Fibroblast of skin of left quadriceps (primary cell): ENCODE results near the gene OOSP4B.
"Not testable (repeated sequence)": the region's sequence is repeated elsewhere in the genome, so short reads cannot be mapped to it uniquely, and the experiment has no call there.

ENCODE experiments used
- DNase-seq, 2 experiments: peaks; one replicate each; pipeline ENCODE4 v3.0.0-alpha.2; 2013; ENCODE audit warnings: low read depth in 2 of 2

The OOSP4B gene

DNA sequence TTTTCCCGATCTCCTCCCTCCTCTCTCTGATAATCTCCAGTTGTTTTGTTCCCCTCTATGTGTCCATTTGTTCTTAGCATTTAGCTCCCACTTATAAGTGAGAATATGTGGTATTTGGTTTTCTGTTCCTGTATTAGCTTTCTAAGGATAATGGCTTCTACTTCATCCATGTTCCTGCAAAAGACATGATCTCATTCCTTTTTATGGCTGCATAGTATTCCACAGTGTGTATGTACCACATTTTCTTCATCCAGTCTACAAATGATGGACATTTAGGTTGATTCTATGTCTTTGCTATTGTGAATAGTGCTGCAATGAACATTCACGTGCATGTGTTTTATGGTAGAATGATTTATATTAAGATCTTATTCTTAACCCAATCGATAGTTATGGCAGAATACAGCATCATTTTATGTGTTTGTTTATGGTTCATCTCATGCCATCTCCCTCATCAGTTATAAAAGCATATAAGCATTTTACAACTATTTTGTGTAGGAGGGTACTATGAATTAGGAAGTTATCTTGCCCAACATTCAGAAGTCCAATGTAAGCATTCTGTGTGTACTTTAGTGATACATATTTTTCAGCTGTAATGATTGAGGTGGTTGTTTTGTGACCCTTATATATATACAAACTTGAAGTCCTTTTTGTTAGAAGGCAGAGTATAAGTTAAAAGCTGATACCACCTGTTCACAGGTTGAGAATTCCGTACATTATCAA lies 42.7 kb downstream of the OOSP4B start:
- no peak for DNase-seq

DNA sequence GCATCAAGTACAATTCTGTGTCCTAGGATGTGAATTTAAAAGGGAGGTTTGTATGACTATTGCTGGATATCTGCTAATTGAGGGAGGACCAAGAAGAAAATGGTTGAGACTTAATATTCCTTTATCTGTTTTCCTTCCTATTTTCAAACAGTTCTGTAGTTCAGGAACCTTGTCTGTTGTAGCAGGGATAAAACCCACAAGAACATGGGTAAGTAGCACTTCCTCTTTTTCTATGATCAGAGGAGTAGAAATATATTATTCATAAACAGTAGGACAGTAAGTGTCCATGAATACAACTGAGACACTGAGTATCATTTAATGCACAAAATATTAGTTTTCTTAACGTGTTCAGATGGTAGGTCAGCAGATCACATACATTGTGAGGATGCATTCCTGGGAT lies 47.1 kb downstream of the OOSP4B start:
- DNase-seq = no peak

DNA sequence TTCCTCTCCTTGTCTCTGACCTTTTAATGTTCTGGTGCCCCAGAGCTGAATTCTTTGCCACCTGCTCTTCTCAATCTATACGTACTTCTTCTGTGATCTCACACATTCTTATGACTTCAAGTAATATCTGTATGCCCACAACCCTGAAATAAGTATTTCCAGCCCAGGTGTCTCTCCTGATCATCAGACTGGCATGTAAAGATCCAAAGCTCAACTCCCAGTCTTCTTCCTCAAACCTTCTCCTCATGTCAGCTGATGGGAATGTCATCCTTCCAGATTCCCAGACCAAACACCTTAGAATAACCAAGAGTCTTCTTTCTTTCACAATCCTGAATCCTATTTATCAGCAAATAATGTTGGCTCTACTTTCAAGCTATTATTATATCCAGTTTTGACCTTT lies 48.8 kb downstream of the OOSP4B start:
- no peak for DNase-seq

DNA sequence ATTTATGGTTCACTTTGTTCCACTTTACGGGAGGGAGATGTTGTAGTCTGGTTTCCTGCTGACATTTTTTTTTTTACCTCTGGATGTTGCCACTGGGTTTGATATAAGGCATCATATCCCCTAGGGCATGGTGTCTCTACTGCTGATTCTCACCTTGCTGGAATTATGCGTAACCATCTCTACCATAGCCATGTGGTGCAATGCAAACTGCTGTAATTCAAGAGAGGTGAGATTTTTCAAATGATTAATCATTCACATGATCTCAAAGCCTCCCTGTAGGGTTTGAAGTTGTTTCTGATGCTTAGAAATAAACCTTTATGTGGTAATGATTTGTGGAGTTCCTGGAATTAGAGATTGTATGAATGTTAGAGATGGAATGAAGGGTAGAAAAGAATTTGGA lies 52.5 kb downstream of the OOSP4B start:
- no peak for DNase-seq

DNA sequence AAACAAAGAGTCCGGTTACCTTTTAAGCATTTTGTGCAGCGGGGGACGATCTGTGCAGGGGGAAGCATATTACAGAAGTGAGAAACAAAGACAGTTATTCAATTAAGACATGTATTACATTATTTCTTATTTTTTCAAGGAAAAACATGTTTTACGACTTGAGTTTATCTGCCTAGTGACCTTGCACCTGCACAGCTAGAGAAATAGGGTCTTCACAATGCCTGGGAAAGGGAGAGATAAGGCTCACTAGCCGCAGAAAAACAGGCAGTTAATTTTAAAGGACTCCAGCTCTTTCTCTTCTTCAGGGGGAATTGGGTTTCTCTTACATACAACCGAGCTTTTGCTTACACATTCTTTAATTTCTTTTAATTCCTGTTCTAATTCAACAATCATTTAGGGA lies 54.7 kb downstream of the OOSP4B start:
- not testable (repeated sequence) for DNase-seq

DNA sequence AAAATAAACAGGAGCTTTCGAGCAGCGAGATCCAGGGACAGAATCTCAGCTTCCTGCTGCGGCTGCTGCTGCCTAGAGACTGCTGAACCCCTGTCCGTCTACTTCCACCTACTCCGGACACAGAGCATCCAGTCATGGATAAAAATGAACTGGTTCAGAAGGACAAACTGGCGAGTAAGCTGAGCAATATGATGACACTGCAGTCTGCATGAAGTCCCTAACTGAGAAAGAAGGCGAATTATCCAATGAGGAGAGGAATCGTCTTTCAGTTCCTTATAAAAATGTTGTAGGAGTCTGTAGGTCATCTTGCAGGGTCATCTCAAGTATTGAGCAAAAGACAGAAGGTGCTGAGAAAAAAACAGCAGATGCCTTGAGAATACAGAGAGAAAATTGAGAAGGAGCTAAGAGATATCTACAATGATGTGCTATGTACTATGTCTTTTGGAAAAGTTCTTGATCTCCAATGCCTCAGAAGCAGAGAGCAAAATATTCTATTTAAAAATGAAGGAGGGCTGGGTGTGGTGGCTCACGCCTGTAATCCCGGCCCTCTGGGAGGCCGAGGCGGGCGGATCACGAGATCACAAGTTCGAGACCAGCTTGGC lies 60.3 kb downstream of the OOSP4B start:
- no peak for DNase-seq

DNA sequence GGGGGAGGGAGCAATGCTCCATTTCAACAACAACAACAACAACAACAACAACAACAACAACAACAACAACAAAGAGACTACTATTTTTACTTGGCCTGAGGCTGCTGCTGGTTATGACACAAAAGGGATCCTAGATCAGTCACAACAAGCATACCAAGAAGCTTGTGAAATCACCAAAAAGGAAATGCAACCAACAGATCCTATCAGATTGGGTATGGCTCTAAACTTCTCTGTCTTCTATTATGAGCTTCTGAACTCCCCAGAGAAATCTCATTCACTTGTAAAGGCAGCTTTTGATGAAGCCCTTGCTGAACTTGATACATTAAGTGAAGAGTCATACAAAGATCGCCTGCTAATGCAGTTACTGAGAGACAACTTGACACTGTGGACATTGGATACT lies 61.0 kb downstream of the OOSP4B start:
- DNase-seq = no peak

DNA sequence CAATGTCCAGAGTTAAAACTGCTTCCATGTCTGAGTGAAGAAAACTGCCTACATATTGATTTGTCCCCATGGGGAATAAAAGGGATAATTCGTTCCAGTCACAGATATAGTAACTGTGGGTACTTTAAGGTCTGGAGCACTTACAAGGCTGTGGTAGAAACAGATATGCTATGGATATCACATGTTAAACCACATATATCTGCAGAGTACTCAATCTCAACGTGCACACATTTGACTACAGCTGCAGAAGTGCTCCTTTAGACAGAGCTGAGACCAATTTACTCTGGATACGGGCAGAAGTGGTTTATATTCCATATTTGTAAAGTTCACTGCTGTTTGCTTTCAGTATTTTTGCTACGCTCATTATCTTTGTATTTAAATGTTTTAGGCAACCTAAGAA lies 61.8 kb downstream of the OOSP4B start:
- DNase-seq = no peak

DNA sequence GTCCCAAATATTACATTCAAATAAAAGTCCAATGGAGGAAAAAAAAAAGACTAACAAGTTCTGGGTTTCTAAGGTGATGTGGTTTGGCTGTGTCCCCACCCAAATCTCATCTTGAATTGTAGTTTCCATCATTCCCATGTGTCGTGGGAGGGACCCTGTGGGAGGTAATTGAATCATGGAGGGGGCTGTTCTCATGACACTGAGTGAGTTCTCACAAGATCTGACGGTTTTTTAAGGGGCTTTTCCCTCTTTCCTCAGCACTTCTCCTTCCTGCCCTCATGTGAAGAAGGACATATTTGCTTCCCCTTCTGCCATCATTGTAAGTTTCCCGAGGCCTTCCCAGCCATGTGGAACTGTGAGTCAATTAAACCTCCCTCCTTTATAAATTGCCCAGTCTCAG lies 63.6 kb downstream of the OOSP4B start:
- no peak for DNase-seq
